GM08714 (cell line): ENCODE data around the gene LHFPL2.

ENCODE experiments used
- H3K4me3 ChIP-seq: fragments of 200-500 bp; sonication (Bioruptor generic); 2 replicates; pipeline ENCODE4 v1.5.1; 2014; ENCODE audit warnings: mild to moderate bottlenecking, low read length, inconsistent platforms
- ZNF274 ChIP-seq: IDR thresholded peaks from 2 replicates; pipeline ENCODE4 v1.6.1; 2012; ENCODE audit warnings: mild to moderate bottlenecking, low read depth, low read length

Gene LHFPL2

DNA sequence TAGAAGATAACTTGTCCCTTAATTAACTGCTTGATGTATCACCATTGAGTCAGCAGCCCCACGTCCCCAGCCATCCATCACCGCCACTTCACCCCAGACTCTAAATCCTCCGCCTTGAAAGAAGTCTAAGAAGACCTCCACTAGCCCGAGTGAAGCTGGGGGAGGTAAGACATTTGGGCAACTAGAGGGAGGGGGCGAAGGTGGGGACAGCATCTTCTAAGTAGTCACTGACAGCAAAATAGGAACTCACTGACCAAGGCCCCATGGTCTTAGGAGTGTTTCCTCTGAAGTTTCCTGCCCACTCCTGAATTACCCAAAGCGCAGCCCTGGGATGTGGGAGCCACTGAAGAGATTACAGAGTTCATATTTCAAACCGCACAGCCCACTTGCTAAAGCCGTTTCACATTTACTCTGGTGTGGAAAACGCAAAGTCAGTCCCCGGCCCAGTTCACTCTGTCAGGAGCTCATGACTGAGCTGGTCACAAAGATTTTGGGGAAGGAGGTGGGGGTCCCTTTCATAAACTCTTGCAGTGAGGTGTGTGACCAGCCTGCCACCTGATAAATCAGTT lies 107.4 kb downstream of the LHFPL2 start:
- no peak overlapping the region for H3K4me3 ChIP-seq
- no peak for TF ChIP-seq ZNF274

DNA sequence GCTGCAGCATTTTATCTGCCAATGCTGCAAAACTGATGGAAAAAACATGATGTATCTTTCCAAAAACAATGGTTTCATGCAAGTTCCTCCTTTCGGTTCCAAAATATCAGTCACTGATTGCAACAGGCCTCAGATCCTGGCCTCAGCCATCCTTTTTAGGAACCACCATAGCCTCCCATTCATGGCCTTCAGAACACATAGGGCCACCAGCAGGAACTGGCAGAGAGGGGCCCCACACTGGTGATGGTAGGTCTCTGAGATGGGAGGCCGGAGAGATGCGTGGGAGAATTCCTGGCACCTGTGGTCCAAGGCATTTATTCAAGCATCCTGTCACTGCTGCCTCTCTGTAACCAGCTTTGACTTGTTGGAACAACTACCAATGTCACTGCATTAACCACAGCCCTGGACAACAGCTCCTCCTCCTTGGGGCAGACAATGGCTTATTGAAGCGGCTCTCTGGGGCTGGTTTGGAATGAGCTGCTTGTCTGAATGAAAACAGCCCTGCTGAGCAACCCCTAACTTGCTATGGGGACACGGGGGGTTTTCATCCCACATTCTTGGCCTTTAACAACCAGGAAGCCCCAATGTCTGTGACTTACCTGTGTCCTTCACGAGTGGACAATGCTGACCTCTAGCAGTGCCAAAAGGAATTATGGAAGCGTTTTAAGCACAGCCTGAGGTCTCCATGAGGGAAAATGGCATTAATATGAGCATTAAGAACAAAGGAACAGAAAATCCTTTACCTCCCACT lies 108.1 kb downstream of the LHFPL2 start:
- H3K4me3 ChIP-seq: no peak overlapping the region
- TF ChIP-seq ZNF274: no peak

DNA sequence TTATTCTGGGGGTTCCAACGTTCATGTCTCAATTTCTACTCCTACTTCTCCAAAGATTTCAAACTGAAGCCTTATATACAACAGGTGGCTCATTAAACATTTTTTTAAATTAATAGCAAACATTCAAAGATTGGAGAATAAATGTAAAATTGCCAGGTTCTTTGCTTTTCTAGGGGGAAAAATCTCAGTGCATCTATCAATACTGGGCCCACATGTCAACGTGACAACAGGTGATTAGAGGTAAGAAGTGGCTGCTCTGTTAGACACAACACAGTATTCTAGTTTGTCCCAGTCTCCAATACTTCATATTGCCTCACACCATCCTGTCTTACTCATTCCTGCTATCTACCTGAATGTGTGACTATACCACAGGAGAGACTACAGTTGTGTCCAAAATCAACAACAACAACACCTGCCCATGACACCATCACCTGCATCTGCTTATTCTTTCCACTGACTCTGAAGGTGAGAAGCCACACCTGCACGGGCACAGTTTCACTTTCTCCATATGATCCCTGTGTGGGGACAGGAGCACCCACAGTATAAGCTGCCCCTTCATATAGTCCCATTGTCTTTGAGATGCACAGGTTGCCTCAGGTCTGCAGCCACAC lies 110.2 kb downstream of the LHFPL2 start:
- no peak for TF ChIP-seq ZNF274
- H3K4me3 ChIP-seq: no peak overlapping the region

DNA sequence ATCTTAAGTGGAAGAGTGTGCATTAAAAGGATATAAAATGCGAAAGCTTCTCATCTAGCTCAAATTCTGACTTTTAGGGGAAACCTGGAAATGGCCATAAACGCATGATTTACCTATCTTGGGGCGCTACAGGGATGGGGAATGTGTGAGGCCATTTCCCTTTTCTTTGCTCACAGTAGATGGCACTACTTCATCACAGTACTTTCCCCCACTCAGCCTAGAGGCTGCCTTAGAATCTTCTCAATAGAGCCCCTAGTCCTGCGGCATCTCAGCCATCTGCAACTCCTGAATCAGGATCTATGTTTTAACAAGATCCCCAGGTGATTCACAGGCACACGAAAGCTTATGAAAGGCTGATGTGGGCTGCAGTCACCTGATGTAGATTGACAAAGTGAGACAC lies 110.8 kb downstream of the LHFPL2 start:
- no peak overlapping the region for H3K4me3 ChIP-seq
- TF ChIP-seq ZNF274: no peak

DNA sequence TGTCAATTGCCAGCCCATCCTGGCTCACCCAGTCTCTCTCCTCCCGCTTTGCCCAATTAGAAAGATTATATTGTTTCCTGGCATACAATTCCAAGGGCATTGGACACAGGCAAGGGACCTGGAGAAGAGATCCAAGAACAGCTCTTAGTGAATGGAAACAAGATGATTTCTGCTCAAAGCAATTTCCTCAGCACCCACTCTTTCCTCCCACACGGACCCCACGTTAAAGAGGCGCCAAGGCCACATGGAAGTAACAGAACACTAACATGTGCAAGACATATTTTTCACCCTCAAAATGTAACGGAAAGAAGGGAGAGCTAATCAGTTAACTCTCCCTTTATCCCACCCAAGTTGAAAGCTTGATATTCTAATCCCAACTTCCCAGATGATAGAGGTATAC lies 111.2 kb downstream of the LHFPL2 start:
- no peak for TF ChIP-seq ZNF274
- no peak overlapping the region for H3K4me3 ChIP-seq

DNA sequence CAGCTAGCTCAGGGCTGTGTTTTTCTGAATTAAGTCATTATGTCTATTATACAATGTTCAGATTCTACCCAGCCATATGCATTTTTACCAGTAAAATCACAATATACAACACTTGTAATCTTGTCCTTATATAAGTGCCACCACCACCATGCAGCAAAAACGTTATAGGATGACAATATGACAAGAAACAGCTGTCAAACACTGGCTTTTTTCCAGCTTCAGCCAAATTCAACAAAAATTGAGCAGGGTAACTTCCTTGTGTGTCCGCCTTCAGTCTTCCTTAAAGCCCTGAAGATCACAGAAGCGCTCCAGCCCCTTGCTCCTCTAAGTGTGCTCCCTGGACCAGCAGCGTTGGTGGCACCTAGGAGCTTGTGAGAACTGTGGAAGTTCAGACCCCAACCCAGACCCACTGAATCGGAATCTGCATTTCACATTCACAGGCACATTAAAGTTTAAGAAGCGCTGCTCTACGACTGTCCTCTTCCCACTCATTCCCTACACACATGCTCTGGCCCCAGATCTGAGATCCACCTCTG lies 111.8 kb downstream of the LHFPL2 start:
- H3K4me3 ChIP-seq: no peak overlapping the region
- TF ChIP-seq ZNF274: no peak

DNA sequence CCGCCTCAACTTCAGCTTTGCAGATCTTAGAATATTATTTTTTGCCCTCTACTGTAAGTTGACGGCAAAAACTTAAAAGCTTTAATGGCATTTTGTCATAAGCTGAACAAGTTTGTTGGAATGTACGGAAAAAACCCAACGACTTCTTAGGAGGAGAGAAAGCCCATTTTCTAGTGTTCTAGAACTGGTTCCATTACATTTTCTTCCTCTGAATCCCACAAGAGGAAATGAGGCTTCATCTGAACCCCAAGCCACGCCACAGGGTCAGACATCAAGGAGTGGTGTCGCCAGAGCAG lies 113.7 kb downstream of the LHFPL2 start:
- no peak for TF ChIP-seq ZNF274
- no peak overlapping the region for H3K4me3 ChIP-seq

DNA sequence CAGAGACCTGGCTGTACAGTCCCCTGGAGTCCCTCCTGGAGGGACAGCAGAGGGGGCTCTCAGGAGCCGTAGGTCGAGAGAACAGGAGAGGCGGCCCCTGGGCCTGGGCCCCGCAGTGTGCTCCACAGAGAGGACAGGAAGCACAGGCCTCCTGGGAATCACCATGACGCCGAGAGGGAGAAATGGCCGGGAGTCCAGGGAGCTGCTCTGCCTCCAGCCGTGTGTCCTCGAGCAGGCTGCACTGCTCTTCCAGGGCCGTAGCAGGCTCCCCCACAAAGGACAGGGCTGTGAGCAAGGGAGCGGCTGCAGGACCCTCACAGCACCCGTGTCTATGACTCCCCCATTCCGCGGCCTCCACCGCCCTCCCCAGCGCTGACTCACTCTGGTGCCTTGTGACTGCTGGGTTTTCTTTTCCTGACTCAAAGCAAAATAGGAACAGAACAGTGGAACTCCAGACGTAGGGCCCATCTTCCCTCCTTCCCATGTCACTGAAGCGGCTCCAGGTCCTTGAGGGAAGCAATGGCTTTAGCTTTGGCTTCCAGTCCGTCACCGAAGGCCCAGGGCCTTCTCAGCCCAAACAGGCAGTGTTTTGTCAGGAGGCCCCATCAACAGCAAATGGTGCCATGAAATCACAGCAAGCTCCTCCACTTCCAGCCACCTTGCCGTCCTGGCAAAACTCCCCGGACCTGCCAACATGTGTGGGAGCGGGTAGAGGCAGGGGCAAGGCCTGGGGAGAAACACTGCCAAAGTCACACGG lies 114.2 kb downstream of the LHFPL2 start:
- no peak overlapping the region for H3K4me3 ChIP-seq
- TF ChIP-seq ZNF274: no peak

DNA sequence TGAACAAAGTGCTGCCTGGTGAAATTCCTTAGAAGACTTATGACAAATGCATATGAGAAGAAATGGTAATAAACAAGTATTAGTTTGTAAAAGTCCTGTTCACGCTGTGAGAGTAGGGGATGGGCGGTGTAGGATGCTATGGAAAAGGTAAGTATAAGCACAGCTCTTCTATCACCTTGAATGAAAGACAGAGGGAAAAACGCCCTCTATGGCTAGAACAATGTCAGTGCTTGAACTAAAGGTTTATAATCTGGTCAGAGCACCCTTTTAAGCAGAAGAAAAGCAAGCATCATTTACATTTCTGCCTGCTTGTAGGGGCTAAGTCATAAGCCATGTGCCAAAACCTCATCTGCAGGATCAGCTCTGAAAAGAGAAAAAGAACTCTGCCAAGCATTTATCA lies 115.2 kb downstream of the LHFPL2 start:
- H3K4me3 ChIP-seq: no peak overlapping the region
- TF ChIP-seq ZNF274: no peak

DNA sequence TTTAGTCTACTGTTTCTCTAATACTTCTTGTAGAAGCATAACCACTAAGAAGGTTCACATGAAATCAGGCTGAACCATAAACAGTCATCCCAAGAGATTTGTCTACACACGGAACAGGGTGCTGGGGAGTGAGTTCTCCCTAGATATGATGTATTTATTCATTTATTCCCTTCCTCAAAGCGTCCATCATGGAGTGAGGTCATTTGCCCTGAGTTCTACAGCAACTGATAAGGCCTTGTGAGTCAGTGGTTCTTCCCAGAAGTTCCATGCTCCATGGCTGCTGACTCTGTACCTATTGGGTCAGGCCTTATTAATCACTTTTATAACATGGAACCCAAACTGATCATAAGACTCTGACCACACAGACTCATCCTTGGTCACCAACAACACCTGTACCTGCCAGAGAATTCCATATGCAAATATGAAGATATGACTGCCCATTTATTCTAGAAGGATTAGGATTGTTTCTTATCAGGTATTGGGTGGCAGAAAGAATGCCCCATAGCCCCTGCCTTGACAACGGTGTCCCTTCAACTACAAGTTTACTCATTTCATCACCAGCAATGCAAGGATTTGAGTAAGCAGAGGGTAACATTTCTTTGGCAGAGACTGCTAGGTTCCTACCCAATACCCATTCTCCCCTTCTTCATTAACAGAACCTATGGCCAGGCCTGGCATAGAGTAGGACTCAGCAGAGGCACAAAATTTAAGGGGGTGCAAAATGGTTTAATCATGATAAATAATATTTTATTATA lies 118.1 kb downstream of the LHFPL2 start:
- TF ChIP-seq ZNF274: no peak
- no peak overlapping the region for H3K4me3 ChIP-seq

DNA sequence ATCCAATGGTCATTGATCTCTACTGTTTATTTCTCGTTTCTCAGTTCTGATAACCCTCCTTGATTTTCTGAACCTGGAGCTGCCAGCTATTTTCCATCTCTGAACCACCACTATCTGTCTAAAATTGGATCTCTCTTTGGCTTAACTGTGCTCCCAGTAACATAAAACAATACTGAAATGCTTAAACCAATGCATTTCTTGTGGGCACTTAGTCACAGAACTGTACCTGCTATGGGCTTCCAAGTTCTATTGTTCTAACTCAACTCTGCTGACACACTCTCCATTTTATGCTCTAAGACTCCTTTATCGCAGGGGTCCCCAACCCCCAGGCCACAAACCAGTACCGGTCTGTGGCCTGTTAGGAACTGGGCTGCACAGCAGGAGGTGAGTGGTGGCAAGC lies 120.6 kb downstream of the LHFPL2 start:
- TF ChIP-seq ZNF274: no peak
- no peak overlapping the region for H3K4me3 ChIP-seq

DNA sequence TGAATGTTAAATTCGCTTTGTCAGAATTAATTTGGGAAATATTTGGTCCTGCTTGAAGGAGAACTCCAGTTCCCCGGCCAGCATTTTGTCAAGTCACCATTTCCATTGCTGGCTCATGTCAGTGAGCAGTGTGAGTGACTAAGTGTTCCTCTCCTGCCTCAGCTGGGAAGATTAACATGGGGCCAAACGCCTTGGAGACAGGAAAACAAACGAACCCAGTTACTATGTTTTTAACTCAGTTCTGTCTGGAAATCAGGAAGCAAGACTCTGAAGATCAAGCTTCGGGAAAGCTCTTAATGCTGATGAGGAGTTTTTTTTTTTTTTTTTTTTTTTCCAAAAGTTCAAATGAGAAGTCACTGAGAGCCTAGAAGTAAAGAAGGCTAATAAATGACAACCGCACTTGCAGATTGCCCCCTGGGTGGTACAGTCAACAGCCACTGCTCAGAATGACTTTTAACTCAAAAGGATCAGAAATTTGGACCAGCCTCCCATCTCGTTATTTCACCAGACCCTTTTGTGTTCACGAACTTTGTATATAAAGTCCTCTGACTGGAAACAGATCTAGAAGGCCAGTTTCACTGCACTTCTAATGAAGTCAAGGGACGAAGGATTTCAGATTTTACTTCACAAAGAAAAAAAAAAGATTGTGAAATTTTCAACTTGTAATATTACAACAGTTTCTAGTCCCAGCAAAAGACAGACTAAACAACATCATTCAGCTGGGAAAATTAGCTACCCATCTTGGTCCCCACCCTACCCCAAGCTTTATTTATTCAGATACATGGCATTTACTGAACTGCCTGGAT lies 121.3 kb downstream of the LHFPL2 start:
- no peak for TF ChIP-seq ZNF274
- H3K4me3 ChIP-seq: no peak overlapping the region

DNA sequence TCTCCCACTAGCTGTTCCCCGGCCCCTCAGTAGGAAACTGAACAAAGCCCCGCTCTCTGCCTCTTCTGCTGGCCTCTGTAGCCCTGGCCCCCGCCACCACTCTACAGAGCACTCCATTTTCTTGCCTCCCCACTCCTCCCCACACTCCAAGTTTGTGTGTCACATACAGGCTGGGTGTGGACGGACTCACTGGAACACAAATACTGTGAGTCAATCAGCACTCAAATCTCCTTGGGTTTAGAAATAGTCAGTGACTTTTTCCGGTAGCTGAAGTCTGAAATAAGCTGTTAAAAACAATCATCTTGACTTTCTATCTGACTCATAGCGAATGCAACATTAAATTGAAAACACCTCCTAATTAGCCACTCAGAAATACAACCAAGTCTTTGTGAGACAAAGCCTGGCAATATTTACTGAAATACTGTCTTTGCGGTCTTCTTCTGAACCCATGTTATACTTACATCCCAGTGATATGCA lies 122.5 kb downstream of the LHFPL2 start:
- no peak overlapping the region for H3K4me3 ChIP-seq
- no peak for TF ChIP-seq ZNF274
